Hematopoietic multipotent progenitor cell treated with erythropoietin and hydrocortisone succinate and interleukin-3 and kit ligand, for 4 days (in vitro differentiated cells): ENCODE results near the gene KCNQ1.

Experiments used
- DNase-seq: peaks from one replicate; pipeline ENCODE4 v3.0.0-alpha.2; 2015

Gene KCNQ1

DNA sequence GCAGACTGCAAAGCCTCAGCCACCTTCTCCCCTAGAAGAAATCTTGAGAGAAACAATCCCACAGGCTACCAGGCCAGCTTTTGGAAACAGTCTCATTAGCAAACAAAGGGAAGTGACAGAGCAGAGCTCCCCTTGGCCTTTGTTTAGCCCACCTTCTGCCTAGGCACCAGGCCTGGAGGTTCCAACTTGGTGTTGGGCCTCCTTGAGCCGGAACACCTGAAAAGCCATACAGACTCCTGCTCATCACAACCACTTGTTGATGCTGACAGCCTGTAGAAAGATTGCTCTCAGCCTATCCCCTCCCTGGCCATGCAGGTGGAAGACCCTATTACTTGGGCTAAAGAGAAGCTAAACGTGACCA lies 228.4 kb downstream of the KCNQ1 start:
- DNase-seq: no peak

DNA sequence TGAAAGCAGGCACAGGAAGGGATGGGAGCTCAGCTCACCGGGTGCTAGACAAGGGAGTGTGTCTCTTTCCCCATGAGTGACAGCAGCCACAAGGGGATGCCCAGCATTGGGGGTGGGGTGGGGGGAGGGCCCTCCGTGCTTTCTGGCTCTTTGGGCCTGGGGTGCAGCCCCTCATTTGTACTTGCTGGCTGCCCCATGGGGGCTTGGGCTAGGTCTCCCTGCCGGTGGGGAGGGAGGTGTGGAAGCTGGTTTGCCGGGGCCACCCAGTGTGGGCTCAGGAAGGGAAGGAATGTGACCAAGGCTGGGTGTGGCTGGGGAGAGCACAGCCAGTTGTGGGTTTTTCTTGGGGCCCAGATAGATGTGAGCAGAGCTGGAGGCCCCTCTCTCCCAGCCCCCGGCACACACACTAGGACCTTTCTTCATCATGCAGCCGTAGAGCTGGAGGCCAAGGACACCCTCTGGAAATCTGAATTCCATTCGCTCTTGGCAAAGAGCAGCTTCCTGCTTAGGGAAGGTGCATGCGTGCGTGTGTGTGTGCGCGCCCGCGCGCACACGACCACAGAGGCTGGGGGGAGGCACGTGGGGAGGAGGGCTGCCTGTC lies 229.2 kb downstream of the KCNQ1 start:
- no peak for DNase-seq

DNA sequence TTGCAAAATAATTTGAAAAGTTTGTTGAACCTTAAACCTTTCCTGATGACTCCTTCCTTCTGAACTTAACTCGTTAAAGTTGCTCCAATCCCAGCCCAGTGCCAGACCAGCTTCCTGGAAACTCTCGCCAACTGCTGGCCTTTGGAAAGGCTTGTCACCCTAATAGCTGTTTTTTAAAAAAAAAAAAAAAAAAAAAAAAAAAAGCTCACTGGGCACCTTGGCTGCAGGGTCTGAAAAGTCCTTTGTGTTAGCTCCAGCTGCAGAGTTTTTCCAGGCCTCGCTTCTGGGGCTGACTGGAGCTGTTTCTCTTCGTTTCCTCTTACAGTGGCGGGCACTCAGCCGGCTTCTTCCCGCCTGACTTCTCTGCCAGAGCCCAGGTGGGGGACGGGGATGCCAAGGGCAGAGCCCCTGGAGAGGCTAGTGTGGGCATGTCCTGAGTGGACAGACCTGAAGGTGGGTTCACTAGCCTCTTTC lies 229.9 kb downstream of the KCNQ1 start:
- no peak for DNase-seq

DNA sequence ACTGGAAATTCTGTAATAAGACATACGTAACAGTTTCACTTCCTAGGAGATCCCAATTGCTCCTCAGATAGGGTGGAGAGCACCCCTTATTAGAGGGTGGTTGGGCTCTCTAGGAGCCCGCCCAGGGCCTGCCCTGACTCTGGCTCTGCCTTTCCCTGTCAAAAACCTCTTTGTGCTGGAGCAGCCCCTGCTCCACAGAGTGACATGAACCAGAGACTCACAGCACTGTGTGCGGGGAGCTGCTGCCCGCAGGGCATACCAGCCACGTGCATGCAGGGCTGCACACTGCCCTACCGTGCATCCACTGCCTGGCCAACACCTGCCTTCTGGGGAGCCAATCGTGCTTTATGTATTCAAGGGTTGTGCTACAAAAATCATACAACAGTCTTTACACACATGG lies 230.7 kb downstream of the KCNQ1 start:
- no peak for DNase-seq

DNA sequence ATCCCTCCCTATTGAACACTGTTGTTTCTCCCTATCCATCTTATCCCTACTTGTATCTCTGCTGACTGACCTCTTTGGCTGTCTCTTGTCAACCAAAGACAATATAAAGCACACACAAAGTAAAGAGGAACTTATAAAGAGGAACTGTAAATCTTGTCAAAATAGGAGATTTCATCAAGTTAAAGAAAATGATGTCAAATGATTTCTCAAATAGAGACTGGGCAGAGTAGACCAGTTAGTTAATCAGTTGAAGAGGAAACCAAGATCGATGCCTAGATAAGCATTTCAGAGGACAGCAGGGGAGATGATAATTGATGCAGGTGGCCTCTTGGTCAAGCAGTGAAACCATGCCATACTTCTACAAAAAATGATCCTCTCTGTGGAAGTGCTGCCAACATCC lies 232.3 kb downstream of the KCNQ1 start:
- peak; percentile 77 for DNase-seq

DNA sequence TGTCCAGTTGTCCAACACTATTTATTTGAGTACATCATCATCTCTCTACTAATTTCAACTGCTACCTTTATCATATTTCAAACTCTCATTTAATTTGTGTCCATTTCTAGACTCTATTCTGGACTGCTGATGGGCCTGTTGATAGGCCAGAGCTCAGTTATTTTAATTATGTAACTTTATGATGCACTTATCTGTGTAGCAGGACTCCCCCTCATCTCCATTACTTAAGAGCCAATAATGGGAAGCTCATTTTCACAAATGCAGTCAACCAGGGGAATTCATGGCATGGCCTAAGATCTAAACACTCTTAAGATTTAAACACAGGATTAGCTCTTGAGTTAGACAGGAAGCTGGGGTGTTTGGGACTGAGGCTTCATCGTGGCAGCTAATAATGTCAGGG lies 233.6 kb downstream of the KCNQ1 start:
- DNase-seq: no peak

DNA sequence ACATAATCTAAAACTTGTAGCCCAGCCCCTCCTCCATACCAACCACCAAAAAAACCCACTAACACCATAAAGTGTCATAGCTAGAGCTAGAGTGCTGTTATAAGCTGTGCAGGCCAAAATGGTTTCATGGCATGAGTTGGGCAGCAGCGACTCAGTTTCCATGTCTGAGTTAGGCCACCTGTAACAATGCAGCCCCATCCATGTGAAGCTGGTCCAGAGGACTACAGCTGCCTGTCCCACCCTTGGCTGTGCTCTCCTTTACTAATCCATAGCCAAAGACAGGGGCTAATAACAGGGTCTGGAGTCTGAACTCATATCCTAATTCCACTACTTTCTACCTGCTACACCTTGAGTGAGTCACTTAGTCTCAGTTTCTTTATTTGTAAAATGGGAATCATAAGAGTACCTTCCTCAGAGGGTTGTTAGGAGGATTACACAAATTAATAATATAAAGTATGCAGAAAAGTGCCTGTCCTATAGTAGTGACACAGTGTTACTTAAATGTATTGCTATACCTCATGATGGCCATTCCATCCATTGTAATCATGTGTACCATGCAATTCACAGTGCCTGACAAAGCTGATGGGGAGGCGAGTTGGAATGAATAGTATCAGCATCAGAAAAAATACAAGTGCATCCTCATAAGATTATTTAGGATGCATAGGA lies 234.3 kb downstream of the KCNQ1 start:
- no peak for DNase-seq

DNA sequence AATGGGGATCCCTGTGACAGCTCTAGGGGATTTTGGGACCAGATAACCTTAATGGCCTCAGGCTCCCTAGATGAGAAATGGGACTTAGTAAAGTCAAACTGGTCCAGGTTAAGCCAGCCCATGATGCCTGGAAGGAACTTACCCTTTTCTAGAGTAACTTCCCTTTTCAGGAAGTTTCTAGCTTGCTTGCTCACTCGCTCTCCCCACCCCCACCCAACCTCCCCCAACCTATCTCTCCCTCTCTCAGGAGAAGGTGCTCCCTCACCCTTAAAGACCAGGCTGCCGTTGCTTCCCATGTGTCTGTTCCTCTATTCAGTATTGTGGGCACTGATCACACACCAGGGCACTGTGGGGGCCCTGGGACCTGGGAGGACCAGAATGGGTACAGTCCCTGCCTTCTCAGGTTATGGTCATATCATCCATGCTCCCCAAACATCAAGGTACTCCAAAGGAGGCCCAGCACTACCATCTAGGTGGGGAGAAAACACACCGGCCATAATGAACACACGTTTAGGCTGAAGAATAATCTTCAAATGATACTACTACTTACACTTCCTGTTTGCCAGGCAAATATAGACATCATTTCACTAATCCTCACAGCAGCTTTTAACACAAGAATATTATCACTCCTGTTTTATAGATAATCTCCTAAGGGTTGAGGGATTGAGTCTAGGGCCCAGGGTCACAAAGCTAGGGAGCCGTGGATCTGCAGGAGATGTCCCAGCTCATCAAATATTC lies 236.8 kb downstream of the KCNQ1 start:
- peak; percentile 32 for DNase-seq

DNA sequence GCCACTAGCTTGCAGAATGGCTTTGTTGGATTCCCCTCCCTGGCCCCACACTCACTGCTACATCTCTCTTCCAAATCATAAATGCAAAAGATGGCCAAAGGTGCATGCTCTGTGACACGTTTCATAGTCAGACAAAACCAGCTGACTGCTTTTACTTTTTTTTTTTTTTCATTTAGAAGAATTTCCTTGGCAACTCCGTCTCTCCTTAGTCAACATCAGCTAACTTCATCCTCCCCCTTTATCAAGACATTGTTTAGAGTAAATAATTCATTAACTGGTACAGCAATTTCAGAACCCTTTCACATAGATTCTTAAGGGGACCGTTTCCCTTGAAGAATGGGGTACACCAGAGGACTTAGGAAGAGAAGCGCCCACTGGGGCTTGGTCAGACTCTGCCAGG lies 239.0 kb downstream of the KCNQ1 start:
- DNase-seq: no peak

DNA sequence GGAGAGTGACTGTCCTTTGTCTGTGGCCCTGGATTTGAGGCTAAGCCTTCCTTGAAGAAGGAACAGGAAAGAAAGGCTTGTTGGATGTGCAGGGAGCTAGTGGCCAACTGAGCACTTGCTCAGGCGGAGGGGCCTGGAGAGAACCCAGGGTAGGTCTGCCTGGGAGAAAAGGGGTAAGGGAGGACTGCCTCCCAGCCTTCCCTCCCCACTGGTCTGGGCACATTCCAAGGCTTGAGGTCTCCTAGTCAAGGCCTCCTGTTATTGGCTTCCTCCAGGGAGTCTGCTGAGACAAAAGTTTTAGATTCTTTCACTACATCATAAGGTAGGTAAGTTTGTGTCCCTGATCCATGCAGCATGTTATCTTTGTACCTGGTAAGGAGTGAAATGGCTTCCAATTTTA lies 239.8 kb downstream of the KCNQ1 start:
- DNase-seq: no peak

DNA sequence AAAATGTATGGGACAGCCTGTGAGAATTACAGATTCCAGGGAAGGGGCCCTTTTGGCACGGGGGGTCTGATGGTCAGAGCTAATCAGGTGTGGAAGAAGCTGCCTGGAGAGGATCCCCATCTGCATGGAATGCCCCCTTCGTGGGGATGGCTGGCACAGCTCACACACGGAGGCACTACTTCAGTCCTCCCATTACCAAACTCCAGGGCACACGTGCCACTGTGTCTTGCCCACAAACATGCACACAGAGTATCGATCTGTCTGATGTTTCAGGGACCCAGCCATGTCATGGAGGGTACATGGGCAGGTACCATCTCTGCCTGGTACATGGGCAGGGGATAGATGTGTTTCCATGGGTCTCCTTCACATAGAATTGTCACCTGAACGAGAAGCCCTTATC lies 240.2 kb downstream of the KCNQ1 start:
- DNase-seq: no peak

DNA sequence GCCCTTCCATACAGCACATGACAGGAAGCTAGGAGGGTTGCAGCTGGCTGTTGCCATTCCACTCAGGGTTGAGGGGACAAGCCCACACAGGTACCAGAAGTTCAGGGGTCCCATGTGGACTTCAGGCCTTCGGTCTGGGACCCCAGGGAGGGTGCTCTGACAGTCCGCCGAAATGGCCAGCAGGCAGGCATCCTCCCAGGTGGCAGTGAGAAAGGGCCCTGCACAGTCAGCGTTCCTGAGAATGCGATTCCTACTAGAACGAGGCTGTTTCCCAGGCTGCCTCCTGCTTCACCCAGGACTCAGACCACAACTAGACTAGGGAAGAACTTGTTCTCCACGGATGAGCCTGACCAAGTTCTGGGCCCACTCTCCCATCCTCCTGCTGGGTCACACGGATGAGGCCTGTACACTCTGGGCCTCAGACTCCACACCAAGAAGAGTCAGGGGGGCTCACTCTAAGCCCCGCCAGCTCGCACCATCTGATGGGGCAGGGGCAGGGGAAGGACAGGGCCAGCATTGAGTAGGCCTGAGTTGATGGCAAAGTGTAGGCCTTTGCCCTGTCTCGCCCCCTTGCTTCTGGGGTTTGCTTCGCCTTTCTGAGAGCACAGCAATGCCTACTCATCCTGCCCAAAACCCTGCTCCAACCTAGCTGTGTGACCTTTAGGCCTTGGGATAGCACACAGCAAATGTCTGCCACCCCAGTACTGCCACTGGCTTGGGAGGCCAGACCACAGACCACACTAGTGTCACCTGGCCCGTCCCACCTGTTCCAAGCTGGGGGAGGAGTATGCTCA lies 241.0 kb downstream of the KCNQ1 start:
- no peak for DNase-seq

DNA sequence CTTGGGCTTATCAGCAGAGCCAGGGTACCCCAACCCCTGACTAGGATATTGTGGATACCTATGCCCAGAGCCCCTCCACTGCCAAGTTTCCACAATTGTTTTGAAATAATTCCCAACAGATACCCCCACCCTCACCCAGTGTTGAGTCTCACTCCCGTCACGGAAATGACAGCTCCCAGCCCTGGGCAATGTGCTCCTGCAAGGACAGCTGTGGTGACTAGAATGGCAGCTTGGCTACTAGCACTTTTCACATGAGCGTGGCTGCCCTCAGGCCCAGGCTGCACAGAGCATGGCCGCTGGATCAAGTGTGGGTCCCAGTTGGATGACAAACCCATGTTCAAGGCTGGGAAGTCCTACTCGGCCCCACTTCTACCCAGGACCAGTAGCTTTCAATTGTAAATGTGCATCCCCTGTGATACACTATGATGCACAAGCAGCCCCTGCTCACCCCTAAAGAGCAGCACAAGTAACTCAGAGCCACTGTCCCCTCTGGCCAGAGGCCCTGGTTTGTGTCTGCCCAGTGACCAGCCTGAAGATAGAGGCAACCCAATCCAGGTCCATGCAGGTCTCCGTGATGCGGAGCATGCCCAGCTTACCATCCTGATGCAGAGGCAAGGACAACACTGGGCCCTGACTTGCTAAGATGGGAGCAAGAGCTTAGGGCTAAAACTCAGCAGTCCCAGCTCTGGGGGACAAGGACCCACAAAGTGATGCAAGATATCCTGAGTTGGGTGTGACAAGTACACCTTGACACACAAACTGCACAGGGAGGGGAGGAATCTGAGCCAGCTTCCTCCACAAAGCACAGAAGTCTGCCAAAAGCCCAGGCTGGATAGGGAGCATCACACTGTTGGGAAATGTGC lies 241.8 kb downstream of the KCNQ1 start:
- DNase-seq: no peak

DNA sequence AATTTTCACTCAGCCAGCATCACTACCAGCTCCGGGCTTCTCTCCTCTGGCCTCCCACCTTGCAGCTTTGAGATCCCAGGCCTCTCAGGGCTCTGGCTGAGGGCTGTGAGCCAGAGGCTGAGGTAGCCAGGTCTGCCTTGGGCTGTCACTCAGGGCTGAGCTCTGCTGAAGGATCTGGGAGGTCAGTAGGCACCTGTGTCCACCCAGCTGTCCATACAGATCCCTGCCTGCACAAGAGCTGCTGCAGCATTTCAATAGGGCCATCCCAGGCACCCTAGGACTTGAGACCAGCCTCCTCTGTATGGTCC lies 242.4 kb downstream of the KCNQ1 start:
- DNase-seq: no peak

DNA sequence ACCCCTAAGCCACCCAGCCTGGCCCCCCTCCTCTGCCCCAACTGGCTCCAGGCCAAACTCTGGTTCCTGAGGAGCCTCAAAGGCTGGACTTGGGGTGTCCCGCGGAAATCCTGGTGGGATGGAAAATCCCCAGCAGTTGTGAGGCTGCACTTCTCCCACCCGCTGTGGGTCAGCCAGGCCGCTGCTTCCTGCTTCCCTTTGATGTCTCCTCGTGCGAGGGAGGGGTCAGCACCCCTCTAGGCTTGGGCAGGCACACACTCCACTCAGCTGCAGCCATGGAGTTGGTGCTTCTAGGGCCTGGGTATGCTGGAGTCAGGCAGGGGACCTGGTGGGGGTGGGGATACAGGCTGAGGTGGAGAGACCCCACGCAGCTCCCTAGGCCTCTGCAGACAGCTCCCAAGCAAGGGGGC lies 243.0 kb downstream of the KCNQ1 start:
- no peak for DNase-seq

DNA sequence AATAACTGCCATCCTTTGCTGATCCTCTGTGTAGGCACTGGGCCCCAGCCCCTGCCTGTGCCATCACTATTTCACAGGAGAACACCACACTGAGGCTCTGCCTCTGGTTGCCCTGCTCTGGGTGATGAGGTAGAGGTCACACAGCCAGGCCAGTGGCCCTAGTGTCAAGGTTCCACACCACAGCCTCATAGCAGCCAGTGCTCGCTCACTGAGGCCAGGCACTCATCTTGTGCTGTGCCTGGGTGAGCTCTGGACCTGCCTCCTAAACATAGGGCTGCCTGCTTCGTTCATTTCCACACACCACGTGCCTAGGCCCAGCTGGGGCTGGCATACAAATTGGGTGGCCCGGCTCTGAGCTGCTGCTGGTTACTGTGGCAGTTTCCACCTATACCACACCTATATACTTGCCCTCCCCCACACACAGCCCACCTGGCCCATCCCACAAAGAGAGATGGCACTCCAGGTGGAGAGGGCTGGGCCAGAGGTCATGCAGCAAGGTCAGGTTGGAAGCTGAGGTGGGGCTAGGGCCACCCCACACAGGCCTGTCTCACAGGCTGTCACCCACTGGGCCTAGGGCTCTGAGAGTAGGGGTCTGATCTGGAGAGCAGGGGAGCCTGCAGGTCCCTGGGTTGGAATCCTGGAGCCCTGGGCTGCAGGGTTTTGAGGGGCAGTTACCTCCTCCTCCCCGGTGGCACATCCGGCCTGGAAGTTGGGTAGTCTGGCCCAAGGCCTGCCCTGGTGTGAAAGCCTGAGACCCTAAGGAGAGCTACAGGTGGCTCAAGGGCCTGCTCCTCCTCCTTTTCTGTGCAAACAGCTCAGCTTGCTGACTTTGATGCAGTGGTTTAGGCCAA lies 243.8 kb downstream of the KCNQ1 start:
- no peak for DNase-seq

DNA sequence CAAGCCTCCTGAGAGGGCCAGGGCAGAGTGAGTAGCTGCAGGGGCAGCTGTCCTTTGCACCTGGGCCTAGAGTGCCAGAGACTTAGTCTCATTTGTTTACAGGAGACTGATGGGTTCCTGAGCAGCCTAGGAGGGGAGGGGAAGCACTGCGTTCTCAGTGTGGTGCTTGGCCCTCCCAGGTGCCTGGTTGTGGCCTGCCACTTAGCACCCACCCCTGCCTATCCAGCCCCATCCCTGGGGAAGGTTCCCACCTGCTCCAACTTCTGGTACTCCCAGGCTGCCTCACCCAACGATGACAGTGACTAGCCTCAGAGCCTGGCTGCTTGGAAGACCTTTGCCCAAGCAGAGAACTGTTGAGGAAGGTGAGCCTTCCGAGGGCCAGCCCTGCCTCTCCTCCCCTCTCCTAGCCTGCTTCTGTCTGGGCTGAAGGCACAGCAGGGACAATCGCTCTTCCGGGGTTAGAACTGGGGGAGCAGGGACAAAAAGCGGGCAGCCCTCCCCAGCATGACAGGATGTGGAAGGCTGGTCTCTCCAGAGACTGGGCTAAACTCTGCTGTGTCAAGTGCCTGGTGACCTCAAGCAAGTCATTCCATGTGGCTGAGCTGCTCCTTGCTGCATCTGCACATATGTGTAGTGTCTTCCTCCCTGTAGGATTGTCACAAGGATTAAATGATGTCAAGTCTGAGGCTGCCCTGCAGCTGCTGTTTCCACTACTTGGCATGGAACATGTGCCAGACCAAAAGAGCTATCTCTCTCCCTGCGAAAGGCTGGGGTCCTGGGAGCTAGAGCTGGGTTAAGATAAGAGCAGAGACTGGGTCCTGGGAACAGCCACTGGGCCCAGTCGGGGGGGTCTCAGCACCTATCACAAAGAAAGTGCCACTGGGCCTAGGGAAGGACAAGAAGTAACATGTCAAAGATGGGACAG lies 245.1 kb downstream of the KCNQ1 start:
- DNase-seq: no peak

DNA sequence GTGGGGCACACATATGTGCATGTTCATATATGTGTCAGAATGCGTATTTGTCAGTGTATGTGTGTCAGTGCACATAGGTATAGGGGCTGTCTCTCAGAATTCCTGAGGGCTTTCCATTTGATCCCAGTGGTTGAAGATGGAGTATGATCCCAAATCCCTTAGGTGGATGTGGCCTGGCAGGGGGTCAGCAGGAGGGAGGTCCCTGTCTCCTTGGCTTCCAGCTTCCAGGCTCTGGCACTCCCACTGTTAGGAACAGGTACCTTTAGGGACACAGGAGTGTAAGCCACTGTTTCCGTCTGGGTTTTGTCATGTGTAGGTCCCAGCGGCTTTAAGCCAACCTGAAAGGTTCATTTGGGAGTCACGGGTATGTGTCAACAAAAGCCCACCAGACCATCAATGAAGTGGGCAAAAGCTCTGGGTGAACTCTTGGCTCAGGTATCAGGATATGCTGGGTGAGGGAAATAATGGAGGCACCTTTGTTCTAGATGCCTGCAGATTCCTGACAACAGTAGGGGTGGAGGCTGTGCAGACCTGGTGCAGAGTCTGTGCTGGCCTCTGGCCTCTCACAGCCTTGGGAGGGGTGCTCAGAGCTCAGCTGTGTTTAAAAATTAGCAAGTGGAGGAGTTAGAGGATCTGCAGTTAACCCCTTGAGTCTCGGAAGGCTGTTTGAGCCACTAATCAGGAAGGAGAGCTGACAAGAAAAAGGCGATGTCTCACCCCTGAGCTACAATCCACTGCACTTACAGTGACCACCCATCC lies 246.0 kb downstream of the KCNQ1 start:
- DNase-seq: no peak

DNA sequence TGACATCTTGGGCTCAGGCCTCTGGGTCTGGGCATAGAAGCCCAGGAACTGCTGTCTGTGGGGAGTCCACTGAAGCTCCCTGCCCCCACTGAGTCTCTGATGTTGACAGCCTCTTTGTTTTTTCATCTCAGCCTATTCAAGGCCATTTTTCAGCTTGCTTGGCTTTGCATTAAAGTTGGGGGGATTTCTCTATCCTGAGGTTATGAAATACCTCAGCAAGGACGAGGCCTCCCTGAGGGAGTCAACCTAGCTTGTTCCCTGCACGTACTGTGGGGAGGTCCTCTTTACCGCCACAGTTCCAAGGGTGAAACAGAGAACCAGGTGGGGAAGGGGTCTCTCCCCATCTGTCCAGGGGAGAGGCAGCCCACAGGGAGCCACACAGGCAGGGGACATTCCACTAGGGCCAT lies 246.6 kb downstream of the KCNQ1 start:
- no peak for DNase-seq
